ENCODE results near the gene UNC5A.
A peak's percentile ranks its signal among the peaks of the same experiment; 100 is the strongest.
"Not testable (repeated sequence)": the region's sequence is repeated elsewhere in the genome, so short reads cannot be mapped to it uniquely, and the experiment has no call there.

Gene UNC5A

GRCh38 chr5:176863041-176863764 is 52.8 kb downstream of the UNC5A start:
- H3K9me3 Mint-ChIP-seq, result no peaks in the 10 kb centered on the region
- H3K36me3 Mint-ChIP-seq (ENCODE audit: low read depth), result no peaks in the 10 kb centered on the region
- H3K27ac Mint-ChIP-seq, result no peak overlapping the region
- no peak overlapping the region for H3K4me3 Mint-ChIP-seq
- H3K4me1 Mint-ChIP-seq (ENCODE audit: low read depth), result no peaks in the 10 kb centered on the region
- peaks cover 33% of the 10 kb centered on the region for H3K27me3 Mint-ChIP-seq

- H3K27me3 Mint-ChIP-seq, result peaks cover 29% of the 10 kb centered on the region
- H3K4me1 Mint-ChIP-seq (ENCODE audit: low read depth), result no peaks in the 10 kb centered on the region
Measured at GRCh38 chr5:176863765-176864098, 53.4 kb downstream of the UNC5A start.

GRCh38 chr5:176864755-176865154 is 54.4 kb downstream of the UNC5A start:
- Mint-ChIP-seq H3K27ac (no peak overlapping the region), H3K4me1 (ENCODE audit: low read depth) (no peaks in the 10 kb centered on the region), H3K9me3 (no peaks in the 10 kb centered on the region), H3K27me3 (peaks cover 29% of the 10 kb centered on the region), H3K4me3 (no peak overlapping the region), H3K36me3 (ENCODE audit: low read depth) (no peaks in the 10 kb centered on the region)

More at GRCh38 chr5:176863765-176864098, 53.4 kb downstream of the UNC5A start:
- Mint-ChIP-seq H3K27ac (no peak overlapping the region), H3K36me3 (ENCODE audit: low read depth) (no peaks in the 10 kb centered on the region), H3K9me3 (no peaks in the 10 kb centered on the region), H3K4me3 (no peak overlapping the region)

GRCh38 chr5:176865964-176866363 is 55.6 kb downstream of the UNC5A start:
- Mint-ChIP-seq H3K27ac (no peak overlapping the region), H3K4me3 (no peak overlapping the region), H3K27me3 (peaks cover 29% of the 10 kb centered on the region), H3K9me3 (no peaks in the 10 kb centered on the region), H3K4me1 (ENCODE audit: low read depth) (peaks cover 5% of the 10 kb centered on the region), H3K36me3 (ENCODE audit: low read depth) (no peaks in the 10 kb centered on the region)

GRCh38 chr5:176866707-176867310 is 56.5 kb downstream of the UNC5A start:
- Mint-ChIP-seq H3K4me3 (no peak overlapping the region), H3K27ac (no peak overlapping the region), H3K4me1 (ENCODE audit: low read depth) (peaks cover 5% of the 10 kb centered on the region)

GRCh38 chr5:176868126-176868525 is 57.8 kb downstream of the UNC5A start:
- Mint-ChIP-seq H3K27me3 (peaks cover 24% of the 10 kb centered on the region), H3K4me1 (ENCODE audit: low read depth) (peaks cover 5% of the 10 kb centered on the region), H3K27ac (no peak overlapping the region), H3K4me3 (no peak overlapping the region), H3K9me3 (no peaks in the 10 kb centered on the region), H3K36me3 (ENCODE audit: low read depth) (no peaks in the 10 kb centered on the region)

More at GRCh38 chr5:176866707-176867310, 56.5 kb downstream of the UNC5A start:
- no peaks in the 10 kb centered on the region for H3K9me3 Mint-ChIP-seq
- no peaks in the 10 kb centered on the region for H3K36me3 Mint-ChIP-seq (ENCODE audit: low read depth)
- H3K27me3 Mint-ChIP-seq, result peaks cover 29% of the 10 kb centered on the region

GRCh38 chr5:176868731-176869130 is 58.4 kb downstream of the UNC5A start:
- peaks cover 8% of the 10 kb centered on the region for H3K4me1 Mint-ChIP-seq (ENCODE audit: low read depth)
- H3K27ac Mint-ChIP-seq, result no peak overlapping the region
- no peaks in the 10 kb centered on the region for H3K9me3 Mint-ChIP-seq
- no peaks in the 10 kb centered on the region for H3K36me3 Mint-ChIP-seq (ENCODE audit: low read depth)
- H3K27me3 Mint-ChIP-seq, result peaks cover 21% of the 10 kb centered on the region
- H3K4me3 Mint-ChIP-seq, result no peak overlapping the region

GRCh38 chr5:176869501-176870109 is 59.2 kb downstream of the UNC5A start:
- Mint-ChIP-seq H3K36me3 (ENCODE audit: low read depth) (no peaks in the 10 kb centered on the region), H3K27ac (no peak overlapping the region), H3K9me3 (no peaks in the 10 kb centered on the region), H3K27me3 (peaks cover 24% of the 10 kb centered on the region), H3K4me3 (no peak overlapping the region), H3K4me1 (ENCODE audit: low read depth) (peaks cover 8% of the 10 kb centered on the region)

- Mint-ChIP-seq H3K36me3 (ENCODE audit: low read depth) (no peaks in the 10 kb centered on the region), H3K27ac (no peak overlapping the region), H3K4me1 (ENCODE audit: low read depth) (peaks cover 10% of the 10 kb centered on the region), H3K27me3 (peaks cover 28% of the 10 kb centered on the region), H3K4me3 (no peak overlapping the region), H3K9me3 (no peaks in the 10 kb centered on the region)
Measured at GRCh38 chr5:176870110-176870591, 59.8 kb downstream of the UNC5A start.

GRCh38 chr5:176870644-176871043 is 60.3 kb downstream of the UNC5A start:
- Mint-ChIP-seq H3K4me1 (ENCODE audit: low read depth) (peaks cover 15% of the 10 kb centered on the region), H3K27me3 (peaks cover 30% of the 10 kb centered on the region)
- H3K9me3 Mint-ChIP-seq; H3K4me3 Mint-ChIP-seq; H3K27ac Mint-ChIP-seq; H3K36me3 Mint-ChIP-seq (ENCODE audit: low read depth): not testable (repeated sequence)

GRCh38 chr5:176872586-176872985 is 62.2 kb downstream of the UNC5A start:
- Mint-ChIP-seq H3K27me3 (peaks cover 22% of the 10 kb centered on the region), H3K4me1 (ENCODE audit: low read depth) (peaks cover 24% of the 10 kb centered on the region)
- H3K27ac Mint-ChIP-seq; H3K4me3 Mint-ChIP-seq; H3K9me3 Mint-ChIP-seq; H3K36me3 Mint-ChIP-seq (ENCODE audit: low read depth): not testable (repeated sequence)

- H3K36me3 Mint-ChIP-seq (ENCODE audit: low read depth); H3K4me3 Mint-ChIP-seq; H3K9me3 Mint-ChIP-seq: not testable (repeated sequence)
- peaks cover 21% of the 10 kb centered on the region for H3K27me3 Mint-ChIP-seq
- peak overlapping the region; percentile 63 for H3K27ac Mint-ChIP-seq
- peaks cover 24% of the 10 kb centered on the region for H3K4me1 Mint-ChIP-seq (ENCODE audit: low read depth)
Measured at GRCh38 chr5:176873011-176873410, 62.7 kb downstream of the UNC5A start.

GRCh38 chr5:176873541-176874172 is 63.3 kb downstream of the UNC5A start:
- Mint-ChIP-seq H3K4me1 (ENCODE audit: low read depth) (peaks cover 24% of the 10 kb centered on the region), H3K27me3 (peaks cover 21% of the 10 kb centered on the region), H3K4me3 (no peak overlapping the region), H3K9me3 (no peaks in the 10 kb centered on the region), H3K27ac (peak overlapping the region; percentile 63), H3K36me3 (ENCODE audit: low read depth) (no peaks in the 10 kb centered on the region)

GRCh38 chr5:176874198-176874780 is 63.9 kb downstream of the UNC5A start:
- H3K27ac Mint-ChIP-seq, result no peak overlapping the region
- no peaks in the 10 kb centered on the region for H3K9me3 Mint-ChIP-seq
- peaks cover 24% of the 10 kb centered on the region for H3K4me1 Mint-ChIP-seq (ENCODE audit: low read depth)
- H3K36me3 Mint-ChIP-seq (ENCODE audit: low read depth), result no peaks in the 10 kb centered on the region
- H3K27me3 Mint-ChIP-seq, result peaks cover 21% of the 10 kb centered on the region
- no peak overlapping the region for H3K4me3 Mint-ChIP-seq
